HG02852 (cell line): ENCODE data around the gene ARHGAP44.
A peak's percentile ranks its signal among the peaks of the same experiment; 100 is the strongest.

Source experiments
- ATAC-seq: cut with Tn5 transposase; IDR thresholded peaks from one replicate; pipeline ENCODE4 v1.9.1; 2021; ENCODE audit warnings: mild to moderate bottlenecking, moderate library complexity; ENCODE audit not compliant: unreplicated experiment

Gene ARHGAP44

DNA sequence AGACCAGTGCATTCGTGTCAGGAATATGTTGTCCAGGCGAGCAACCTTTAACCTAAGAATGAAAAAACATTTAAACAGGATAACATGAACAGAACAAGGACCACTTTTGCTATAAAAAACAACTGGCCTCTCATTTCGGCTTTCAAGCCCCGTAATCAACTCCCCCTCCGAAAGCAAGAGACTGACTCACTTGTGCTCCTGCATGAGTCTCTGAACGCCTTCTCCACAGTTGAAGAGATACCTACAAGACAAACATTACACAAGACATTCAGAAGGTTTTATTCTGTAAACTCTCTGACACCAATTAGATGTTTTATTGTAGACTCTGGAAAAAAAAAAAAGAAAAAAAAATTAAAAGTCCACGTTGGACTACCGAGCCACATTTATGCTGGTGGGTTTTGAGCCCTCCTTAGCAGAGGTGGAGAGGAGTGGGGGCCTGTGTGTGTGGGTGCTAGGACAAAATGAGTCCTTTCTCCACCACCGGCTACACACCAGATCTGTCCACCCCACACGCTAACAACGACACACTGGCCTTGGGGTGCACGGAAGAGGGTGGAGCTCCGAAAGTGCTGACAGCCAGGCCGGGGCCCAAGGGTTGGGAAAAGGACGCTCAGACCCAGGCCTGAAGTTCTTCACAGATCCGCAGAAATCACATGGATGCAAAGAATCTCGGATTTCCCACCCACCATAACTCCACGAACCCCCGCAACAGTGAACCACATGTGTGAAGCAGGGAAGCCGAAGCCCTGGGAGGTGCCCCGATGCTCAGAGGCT, 227.8 kb downstream of the ARHGAP44 start:
- peak; percentile 16 for ATAC-seq

DNA sequence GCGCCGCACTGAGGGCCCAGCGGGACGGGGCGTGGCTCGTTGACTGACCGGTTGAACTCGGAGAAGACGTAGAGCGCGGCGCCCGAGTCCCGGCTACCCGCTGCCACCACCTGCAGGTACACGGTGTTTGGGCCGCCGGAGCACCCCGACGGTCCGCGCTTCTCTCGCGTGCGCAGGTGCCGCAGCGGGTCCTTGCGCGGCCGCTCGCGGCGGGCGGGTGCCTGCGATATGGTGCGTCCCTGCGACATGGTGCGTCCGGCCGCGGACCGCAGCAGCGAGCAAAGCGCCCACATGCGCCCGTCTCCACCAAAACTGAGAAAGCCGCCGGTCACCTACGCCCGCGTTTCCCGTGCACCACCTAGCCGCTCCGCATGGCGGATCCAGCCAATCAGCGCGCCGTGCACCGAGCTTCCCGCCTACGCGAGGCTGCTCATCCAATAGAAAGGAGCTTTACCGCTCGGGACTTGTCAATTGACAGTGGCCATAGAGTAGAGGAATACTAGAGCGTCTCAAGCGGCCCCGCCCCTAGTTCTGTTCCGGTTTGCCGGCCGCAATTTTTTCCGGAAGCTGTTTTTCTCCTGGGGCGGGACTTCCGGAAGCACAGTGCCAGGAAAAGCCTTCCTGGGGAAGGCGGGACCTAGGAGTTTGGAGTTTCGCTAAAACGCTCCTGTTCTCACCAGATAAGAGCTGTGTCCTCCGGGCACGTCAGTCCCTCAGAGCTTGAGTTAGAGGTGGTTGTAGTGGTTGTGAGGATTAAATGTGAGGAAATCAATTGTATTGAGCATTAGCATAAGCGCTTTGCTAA, 228.6 kb downstream of the ARHGAP44 start, which contains the start of gene ELAC2:
Gene ELAC2, minus strand, starts transcription at position 373 of the 805 bp plus-strand sequence. Its CDS starts 80 bp downstream, at position 293.
- ATAC-seq = peak; percentile 95

DNA sequence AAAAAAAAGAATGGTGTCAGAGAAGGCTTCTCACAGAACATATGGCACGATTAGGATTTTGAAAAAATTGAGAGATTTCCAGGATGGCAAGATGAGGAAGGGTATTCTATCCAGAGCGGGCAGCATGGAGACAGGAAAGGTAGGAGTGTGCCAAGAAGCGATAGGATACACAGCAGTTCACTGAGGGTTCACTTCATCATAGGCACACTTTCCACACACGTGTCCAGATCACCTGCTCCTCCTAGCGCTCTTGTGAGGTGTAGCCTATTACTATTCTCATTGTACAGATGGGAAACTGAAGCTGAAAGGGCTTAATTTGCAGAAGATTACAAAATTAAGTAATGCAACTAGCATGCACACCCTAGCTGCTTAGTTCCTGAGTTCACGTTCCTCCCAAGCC, 234.7 kb downstream of the ARHGAP44 start:
- no peak for ATAC-seq

DNA sequence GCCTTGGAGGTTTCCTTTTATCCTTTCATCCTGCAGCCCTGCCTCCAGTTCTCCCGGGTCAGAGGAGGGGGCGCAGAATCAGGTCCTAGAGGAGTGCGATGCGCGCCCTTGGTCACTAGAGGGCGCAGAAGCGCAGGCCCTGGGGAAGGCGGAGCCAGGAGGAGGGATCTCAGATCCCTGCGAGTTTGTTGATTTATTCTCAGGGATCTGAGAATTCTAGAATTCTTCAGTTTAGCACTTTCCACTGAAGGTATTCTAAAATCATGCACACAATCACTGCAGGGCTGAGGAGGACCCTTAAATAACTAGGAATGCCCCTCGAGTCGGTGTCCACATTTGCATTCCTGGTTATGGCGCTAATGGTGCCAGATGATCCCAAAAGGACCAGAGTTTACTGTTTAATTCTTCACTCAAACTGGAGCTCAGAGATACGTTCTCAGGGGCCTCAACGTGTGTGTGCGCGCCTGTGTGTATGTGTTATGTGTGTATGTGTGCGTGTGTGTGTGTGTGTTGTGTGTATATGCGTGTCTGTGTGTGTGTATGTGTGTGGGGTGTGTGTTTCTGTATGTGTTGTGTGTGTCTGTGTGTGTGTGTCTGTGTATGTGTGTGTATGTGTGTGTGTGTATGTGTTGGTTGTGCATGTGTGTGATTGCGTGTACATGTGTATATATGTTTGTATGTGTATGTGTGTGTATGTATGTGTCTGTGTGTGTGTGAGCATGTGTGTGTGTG, 235.4 kb downstream of the ARHGAP44 start:
- ATAC-seq = peak; percentile 81

DNA sequence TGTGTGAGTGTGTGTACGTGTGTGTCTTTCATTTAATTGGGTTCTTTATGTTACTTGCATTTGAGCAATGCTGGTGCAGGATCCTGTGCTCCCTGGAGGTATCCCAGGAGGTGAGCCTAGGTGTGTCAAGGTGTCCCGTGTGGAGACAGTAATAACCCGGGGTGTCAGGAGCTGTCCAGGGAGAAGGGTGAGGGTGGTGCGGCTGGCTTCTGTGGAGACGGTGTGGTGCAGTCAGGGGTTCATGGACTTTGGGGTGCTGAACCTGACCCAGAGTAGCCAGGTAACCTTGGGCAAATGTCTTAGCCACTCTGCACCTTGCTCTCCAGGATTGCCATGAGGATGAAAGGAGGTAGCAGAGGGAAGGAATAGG, 235.9 kb downstream of the ARHGAP44 start:
- no peak for ATAC-seq

DNA sequence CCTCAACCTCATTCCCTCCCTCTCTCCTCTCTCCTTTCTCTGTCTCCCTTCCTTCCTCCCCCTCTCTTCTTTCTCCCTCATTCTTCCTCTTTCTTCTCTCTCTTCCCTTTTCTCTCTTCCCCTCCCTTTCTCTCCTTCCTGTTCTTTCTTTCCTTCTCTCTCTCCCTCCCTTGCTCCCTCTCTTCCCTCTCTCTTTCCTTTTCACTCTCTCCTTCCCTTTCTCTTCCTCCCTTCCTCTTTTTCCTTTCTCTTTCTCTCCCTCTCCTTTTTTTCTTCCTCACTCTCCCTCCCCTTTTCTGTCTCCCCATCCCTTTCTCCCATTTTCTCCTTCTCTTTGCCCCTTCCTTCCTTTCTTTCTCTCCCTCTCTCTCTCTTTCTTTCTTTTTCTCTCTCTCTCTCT, 236.4 kb downstream of the ARHGAP44 start:
- ATAC-seq = no peak

DNA sequence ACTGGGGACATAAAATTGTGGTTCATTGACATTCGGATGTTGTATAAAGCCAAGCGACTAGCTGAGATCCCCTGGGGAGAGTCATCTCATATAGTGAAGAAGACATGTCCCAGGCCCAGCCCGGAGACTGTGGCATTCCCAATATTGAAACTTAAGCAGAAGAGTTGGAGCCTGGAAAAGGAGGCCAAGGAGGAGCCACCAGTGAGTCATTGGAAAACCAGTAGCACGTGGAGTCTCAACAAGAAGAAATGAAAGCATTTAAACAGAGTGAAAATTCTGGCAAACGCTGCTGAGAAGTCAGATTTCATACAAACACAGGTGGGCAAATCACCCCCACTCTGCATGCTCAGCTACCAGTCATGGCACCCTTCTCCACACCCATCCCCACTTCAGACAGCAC, 237.9 kb downstream of the ARHGAP44 start:
- ATAC-seq = no peak

DNA sequence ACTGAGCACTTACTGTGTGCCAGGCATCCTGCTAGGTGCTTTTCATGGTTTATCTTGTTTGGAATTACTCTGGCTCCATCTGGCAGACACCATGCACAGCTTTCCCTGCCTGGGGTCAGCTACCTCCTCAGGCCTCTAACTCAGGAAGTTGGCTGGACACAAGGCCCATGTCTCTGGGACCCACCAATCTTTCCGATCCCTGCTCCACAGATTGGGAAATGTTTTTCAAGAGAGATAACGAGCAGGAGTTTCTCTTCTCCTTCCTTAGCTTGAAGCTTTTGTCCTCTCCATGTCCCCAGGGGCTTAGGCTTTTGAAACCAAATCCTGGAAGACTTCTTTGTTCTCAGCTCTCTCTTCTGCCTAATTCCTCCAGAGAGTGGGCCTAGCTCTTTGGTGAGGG, 240.0 kb downstream of the ARHGAP44 start:
- ATAC-seq = no peak

DNA sequence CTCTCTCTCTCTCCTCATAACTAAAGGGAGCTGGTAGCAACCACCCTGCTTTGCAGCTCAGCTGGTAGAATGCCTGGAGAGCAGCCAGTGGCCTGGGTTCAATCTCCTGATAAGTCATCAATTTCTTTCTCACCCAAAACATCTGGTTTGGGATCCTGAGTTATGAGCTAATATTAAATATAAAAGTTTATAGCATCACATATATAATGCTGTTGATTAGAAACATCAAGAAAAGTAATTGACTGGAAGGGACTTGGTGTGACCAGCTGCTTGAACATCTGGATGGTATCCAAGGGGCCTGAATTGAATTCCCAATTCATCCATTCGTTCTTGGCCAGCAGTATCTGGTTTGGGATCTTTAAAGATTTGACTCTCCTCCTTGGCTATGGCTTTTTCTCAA, 240.8 kb downstream of the ARHGAP44 start:
- no peak for ATAC-seq

DNA sequence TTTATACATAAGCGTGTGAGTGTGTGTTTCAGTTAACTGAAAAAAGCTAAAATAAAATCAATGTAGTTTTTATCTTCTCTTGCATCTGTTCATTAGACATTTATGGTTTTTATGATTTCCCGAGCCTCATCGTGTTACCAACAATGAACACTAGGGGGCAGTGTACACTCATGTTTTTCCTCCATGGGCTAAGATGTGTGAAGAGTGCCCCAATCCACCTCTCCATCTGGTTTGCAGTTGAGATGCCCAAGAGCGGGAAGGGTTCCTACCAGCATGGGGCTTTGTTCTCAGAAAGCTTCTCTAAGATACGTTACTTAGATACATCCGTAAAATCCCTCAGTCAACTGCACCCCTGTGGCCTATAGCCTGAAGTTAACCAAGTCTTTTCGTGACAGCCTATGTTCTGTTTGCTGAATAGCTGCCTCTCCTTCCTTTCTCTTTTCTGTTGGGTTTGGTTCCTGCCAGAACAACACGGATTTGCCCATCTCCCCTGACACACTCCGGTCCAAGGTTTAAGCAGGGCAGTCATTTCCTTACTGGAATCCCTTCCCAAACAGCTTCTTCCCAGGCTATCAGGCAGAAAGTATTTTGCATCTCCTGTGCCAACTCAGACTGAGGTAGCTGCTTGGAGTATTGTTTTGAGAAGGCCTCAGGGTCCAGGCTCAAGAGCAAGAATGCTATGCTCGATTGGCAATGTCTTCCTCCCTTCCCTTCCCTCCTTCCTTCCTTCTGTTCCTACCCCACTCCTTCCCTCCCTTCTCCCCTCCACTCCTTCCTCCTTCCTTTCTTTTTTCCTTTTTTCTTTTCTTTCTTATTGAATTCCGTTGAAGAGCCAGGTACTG, 241.4 kb downstream of the ARHGAP44 start:
- ATAC-seq = no peak

DNA sequence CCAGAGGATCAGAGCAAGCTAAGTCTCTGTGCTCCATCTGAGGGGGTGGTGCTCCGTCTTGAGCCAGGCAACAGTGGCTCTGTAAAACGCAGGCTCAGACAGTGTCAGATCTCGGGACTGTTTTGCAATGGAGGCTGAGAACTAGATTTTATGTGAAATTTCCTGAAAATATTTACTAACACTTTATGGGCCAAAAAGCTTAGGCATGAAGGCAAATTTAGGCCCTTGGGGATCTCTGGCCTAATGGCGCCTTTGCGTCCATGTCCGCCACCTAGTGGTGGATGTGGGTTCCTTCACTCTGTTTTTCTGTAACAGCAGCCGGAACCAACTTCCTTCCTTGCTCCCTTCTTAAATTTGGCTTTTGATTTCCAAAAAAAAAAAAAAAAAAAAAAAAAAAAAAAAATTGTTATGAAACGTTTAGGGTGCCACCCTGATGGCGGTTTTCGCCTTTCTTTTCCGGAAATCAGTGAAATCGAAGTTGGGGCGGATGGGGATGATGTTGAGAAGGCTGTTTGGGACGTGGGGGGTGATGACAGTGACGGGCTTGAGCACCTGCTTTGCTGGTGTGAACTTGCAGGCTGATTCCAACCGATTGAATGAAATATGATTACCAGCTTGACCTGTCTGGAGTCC, 242.5 kb downstream of the ARHGAP44 start:
- peak; percentile 81 for ATAC-seq

DNA sequence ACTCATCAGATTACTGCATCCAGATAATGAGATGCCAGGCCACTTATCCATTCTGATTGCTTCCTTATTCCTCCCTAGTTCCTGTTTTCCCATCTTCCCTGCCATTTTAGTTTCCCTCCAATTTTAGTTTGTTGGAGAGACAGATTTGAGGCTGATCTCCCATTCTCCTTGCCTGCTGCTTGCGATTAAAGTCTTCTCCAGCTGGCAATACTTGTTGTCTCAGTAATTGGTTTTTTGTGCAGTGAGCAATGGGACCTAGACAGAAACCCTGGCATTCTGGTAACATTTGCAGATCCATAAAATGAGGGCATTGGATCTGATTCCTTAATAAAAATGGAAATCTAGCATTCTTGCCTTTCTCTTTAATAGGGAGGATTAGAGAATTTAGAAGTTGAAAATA, 246.1 kb downstream of the ARHGAP44 start:
- no peak for ATAC-seq

DNA sequence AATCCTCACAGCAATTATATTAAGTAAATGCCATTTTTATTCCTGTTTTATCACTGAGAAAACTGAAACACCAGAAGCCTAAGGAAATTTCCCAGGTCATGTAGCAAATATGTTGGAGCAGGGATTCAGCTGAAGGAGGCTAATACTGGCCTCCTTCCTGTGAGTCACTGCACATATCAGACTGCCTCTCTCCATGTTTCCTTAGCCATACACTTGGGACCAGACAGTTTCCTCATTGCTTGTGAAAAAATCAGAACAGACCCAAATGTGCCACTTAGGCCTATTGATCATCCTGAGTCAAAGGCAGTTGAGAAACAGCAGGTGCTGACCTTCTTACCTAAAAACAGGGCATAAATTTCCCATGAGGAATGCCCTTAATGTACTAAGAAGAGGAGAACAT, 247.5 kb downstream of the ARHGAP44 start:
- no peak for ATAC-seq

DNA sequence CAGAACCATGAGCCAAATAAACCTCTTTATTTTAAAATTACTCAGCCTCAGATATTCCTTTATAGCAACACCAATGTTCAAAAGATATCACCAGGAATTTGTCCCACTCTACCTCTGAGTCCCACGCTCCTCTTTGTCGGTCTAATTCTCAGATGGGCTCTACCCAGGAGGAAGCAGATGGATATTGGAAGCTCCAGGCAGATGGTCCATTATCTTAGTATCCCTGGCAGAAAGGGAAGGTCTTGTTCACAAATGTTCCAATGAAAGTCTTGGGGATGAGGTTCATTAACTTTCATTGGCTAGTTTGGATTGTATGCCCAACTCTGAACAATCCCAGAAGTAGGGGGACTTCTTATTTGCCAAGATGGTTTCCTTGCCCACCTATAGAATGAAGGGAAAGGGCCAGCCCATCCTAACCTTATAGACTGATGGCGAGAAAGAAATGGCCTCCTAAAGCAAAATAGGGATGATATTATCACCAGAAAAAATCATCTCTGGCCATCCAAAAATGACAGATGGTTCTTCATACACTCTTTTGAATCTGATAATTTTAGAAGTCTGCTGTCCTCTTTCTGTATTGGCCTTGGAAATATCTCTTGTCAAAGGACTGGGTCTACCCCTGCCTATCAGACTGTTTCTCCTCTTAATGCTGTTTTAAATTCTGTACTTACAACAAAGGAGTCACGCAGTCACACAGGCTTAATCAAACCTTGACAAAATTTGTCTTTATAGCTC, 249.8 kb downstream of the ARHGAP44 start:
- ATAC-seq = no peak
